OCI-LY1 (cell line): ENCODE results near the gene RMDN3.

Source experiments
- H2AFZ ChIP-seq: fragments of 200-600 bp; sonication (generic), shearing (Covaris generic); 2 replicates; pipeline ENCODE4 v1.6.0; 2014; ENCODE audit warnings: antibody characterized with exemption, mild to moderate bottlenecking, low read length
- H3F3A ChIP-seq: fragments of 200-600 bp; sonication (generic), shearing (Covaris generic); 2 replicates; pipeline ENCODE4 v1.6.0; 2014; ENCODE audit warnings: mild to moderate bottlenecking, antibody characterized with exemption, low read length, moderate library complexity; ENCODE audit not compliant: insufficient read depth
- H3K27ac ChIP-seq: fragments of 200-600 bp; sonication (generic); 2 replicates; pipeline ENCODE4 v1.5.1; 2014; ENCODE audit warnings: low read length, mixed run types, mild to moderate bottlenecking, low read depth; ENCODE audit not compliant: poor library complexity, severe bottlenecking
- H3K27me3 ChIP-seq: fragments of 200-600 bp; sonication (generic); 2 replicates; pipeline ENCODE4 v1.6.0; 2014; ENCODE audit warnings: antibody characterized with exemption, mild to moderate bottlenecking, low read length, moderate library complexity; ENCODE audit not compliant: insufficient read depth
- H3K36me3 ChIP-seq: fragments of 200-600 bp; sonication (generic); 2 replicates; pipeline ENCODE4 v1.6.1; 2014; ENCODE audit warnings: mild to moderate bottlenecking, antibody characterized with exemption, low read length, moderate library complexity, mixed read lengths; ENCODE audit not compliant: insufficient read depth
- H3K4me1 ChIP-seq: fragments of 200-600 bp; sonication (generic); 2 replicates; pipeline ENCODE4 v1.5.1; 2014; ENCODE audit warnings: mild to moderate bottlenecking, low read length, moderate library complexity; ENCODE audit not compliant: insufficient read depth, severe bottlenecking
- H3K4me2 ChIP-seq: fragments of 200-600 bp; sonication (generic), shearing (Covaris generic); 2 replicates; pipeline ENCODE4 v1.6.1; 2014; ENCODE audit warnings: low read length
- H3K4me3 ChIP-seq: fragments of 200-600 bp; sonication (generic); 2 replicates; pipeline ENCODE4 v1.5.1; 2014; ENCODE audit warnings: low read length, low read depth, mild to moderate bottlenecking, mixed read lengths; ENCODE audit not compliant: poor library complexity, severe bottlenecking
- H3K79me2 ChIP-seq: fragments of 200-600 bp; shearing (Covaris generic); 2 replicates; pipeline ENCODE4 v1.6.1; 2016; ENCODE audit warnings: mixed run types, low read length, mixed read lengths; ENCODE audit not compliant: insufficient read depth
- H3K9ac ChIP-seq: fragments of 200-600 bp; sonication (generic), shearing (Covaris generic); 2 replicates; pipeline ENCODE4 v1.6.1; 2014; ENCODE audit warnings: mild to moderate bottlenecking, low read length, mixed read lengths
- H3K9me2 ChIP-seq: fragments of 200-600 bp; sonication (generic), shearing (Covaris generic); 2 replicates; pipeline ENCODE4 v1.6.1; 2014; ENCODE audit warnings: low read depth, mild to moderate bottlenecking, low read length, mixed read lengths
- H3K9me3 ChIP-seq: fragments of 200-600 bp; shearing (Covaris generic); 2 replicates; pipeline ENCODE4 v1.6.1; 2014; ENCODE audit warnings: low read length, mixed read lengths
- H4K20me1 ChIP-seq: fragments of 200-600 bp; sonication (generic), shearing (Covaris generic); 2 replicates; pipeline ENCODE4 v1.6.0; 2016; ENCODE audit warnings: mild to moderate bottlenecking, low read length; ENCODE audit not compliant: insufficient read depth
- EZH2 ChIP-seq: fragments of 200-600 bp; sonication (generic), shearing (Covaris generic); IDR thresholded peaks from 2 replicates; pipeline ENCODE4 v1.8.0; 2017; ENCODE audit warnings: borderline replicate concordance, mixed run types, mild to moderate bottlenecking, antibody characterized with exemption, low read length, moderate library complexity, mixed read lengths
- TF ChIP-seq, protein P1 (sequence below): fragments of 200-600 bp; sonication (generic), shearing (Covaris generic); IDR thresholded peaks from 2 replicates; pipeline ENCODE4 v1.5.1; 2017; ENCODE audit warnings: mild to moderate bottlenecking, antibody characterized with exemption, low read length, moderate library complexity, mixed read lengths

RMDN3 gene

DNA sequence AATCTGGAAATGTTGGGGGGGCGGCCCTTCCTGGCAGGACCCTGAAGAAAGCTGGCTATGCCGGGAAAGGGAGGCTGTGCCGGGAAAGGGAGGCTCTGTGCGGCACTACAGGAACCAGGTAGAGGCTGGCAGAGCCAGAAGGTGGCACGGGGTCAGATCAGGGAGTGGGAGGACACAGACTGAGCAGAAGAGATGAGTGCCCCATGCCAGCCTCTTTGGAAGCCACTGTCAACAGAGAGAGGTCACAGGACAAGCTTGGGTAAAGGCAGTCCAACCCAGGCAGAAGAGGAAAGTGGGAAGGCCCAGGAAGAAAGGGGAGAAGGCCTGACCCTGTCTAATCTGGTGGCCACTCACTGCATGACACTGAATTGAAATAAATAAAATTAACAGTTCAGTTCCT is 16.2 kb upstream of the RMDN3 start:
- Histone ChIP-seq H3K9me3 (no peaks in the 10 kb centered on the region), H3K27ac (peak overlapping the region; percentile 89), H4K20me1 (no peaks in the 10 kb centered on the region), H3F3A (no peaks in the 10 kb centered on the region), H3K27me3 (no peaks in the 10 kb centered on the region), H3K4me2 (no peak overlapping the region), H2AFZ (no peak overlapping the region), H3K79me2 (no peaks in the 10 kb centered on the region), H3K9me2 (no peaks in the 10 kb centered on the region), H3K4me3 (no peak overlapping the region), H3K4me1 (peaks cover 31% of the 10 kb centered on the region), H3K9ac (no peak overlapping the region), H3K36me3 (peaks cover 34% of the 10 kb centered on the region; the same call in 1 of the 2 replicates)
- no peak for TF ChIP-seq EZH2
- TF ChIP-seq, protein P1, sequence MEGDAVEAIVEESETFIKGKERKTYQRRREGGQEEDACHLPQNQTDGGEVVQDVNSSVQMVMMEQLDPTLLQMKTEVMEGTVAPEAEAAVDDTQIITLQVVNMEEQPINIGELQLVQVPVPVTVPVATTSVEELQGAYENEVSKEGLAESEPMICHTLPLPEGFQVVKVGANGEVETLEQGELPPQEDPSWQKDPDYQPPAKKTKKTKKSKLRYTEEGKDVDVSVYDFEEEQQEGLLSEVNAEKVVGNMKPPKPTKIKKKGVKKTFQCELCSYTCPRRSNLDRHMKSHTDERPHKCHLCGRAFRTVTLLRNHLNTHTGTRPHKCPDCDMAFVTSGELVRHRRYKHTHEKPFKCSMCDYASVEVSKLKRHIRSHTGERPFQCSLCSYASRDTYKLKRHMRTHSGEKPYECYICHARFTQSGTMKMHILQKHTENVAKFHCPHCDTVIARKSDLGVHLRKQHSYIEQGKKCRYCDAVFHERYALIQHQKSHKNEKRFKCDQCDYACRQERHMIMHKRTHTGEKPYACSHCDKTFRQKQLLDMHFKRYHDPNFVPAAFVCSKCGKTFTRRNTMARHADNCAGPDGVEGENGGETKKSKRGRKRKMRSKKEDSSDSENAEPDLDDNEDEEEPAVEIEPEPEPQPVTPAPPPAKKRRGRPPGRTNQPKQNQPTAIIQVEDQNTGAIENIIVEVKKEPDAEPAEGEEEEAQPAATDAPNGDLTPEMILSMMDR: no peak

GRCh38 chr15:40770147-40770721 is 15.2 kb upstream of the RMDN3 start:
- H4K20me1 ChIP-seq: no peaks in the 10 kb centered on the region
- H3K9me2 ChIP-seq: no peaks in the 10 kb centered on the region
- H3K9ac ChIP-seq: peak overlapping the region; percentile 26; the same call in 1 of the 2 replicates
- H3K27me3 ChIP-seq: no peaks in the 10 kb centered on the region
- H3F3A ChIP-seq: no peaks in the 10 kb centered on the region
- H3K27ac ChIP-seq: peak overlapping the region; percentile 89
- H3K4me2 ChIP-seq: peak overlapping the region; percentile 43
- H3K36me3 ChIP-seq: peaks cover 24% of the 10 kb centered on the region; the same call in 1 of the 2 replicates
- TF ChIP-seq EZH2: no peak
- TF ChIP-seq, protein P1: no peak
- no peaks in the 10 kb centered on the region for H3K9me3 ChIP-seq
- peaks cover 37% of the 10 kb centered on the region for H3K4me1 ChIP-seq
- no peaks in the 10 kb centered on the region for H3K79me2 ChIP-seq
- no peak overlapping the region for H2AFZ ChIP-seq
- peak overlapping the region; percentile 33 for H3K4me3 ChIP-seq

DNA sequence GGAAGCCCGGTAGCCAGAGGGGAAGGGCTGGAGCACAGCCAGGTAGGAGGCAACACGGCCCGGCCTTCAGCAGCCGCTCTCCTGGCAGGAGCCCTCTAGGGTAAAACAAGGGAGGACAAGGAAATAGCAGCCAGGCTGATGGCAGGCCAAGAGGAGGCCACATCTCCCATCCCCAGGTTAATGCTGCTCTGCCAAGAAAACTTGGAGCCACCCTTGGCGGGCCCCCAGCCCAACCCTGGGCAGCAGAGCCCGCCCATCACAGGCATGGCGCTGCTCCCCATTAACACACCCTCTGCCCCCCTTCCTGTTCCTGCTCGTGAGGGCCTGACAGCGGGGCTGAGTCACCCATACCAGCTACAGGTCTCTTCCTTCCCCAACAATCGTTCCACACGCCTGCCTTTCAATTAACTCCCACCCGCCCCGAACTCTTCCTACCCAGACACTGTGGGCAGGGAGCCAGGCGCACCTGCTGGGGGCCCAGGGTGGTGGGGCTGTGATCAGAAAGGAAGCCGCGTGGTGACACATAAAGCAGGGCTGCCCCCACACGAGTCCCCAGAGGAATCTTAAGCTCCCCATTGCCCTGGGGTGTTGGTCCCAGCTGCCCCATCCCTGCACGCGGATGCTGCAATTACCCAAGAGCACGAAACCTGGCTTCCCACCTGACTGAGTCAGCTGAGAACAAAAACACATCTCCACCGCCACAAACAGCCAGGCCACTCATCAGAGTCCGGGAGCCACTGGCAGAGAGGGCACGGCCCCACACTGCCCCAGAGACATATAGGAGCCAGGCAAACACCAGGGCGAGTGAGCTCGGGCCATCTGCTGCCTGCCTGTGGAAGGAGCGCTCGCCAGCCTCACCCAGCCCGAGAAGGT is 14.5 kb upstream of the RMDN3 start, which contains the start of gene C15orf62:
Gene C15orf62, plus strand, starts transcription at position 707 of the 873 bp plus-strand sequence. CDS start 516 bp downstream, outside the sequence.
- Histone ChIP-seq H3K79me2 (no peaks in the 10 kb centered on the region), H3K9me2 (no peaks in the 10 kb centered on the region), H3K4me3 (peak within 1 kb of the TSS; percentile 33), H3K9ac (peak within 1 kb of the TSS; percentile 45; the same call in 1 of the 2 replicates), H3K27me3 (no peaks in the 10 kb centered on the region), H3K27ac (peak within 1 kb of the TSS; percentile 89), H3K9me3 (no peaks in the 10 kb centered on the region), H3K4me2 (peak within 1 kb of the TSS; percentile 43), H2AFZ (no peak within 1 kb of the TSS), H3F3A (no peaks in the 10 kb centered on the region), H3K4me1 (peaks cover 44% of the 10 kb centered on the region), H3K36me3 (peaks cover 18% of the 10 kb centered on the region; the same call in 1 of the 2 replicates), H4K20me1 (no peaks in the 10 kb centered on the region)
- no peak for TF ChIP-seq EZH2
- TF ChIP-seq, protein P1: no peak
